Stimulated activated naive CD8-positive, alpha-beta T cell treated with anti-CD3 and anti-CD28 coated beads, Interleukin-15, Interleukin-2, amounts not matched to agents 100 ng/mL and 50 ng/mL, for 24 hours (primary cell): Measurements from ENCODE around the gene RPS6KL1.

Source experiments
- H3K27ac Mint-ChIP-seq: one replicate; pipeline ENCODE4 v1.8.0; 2021; ENCODE audit warnings: mild to moderate bottlenecking, mixed read lengths
- H3K27me3 Mint-ChIP-seq: one replicate; pipeline ENCODE4 v1.8.0; 2021; ENCODE audit warnings: mixed read lengths
- H3K36me3 Mint-ChIP-seq: one replicate; pipeline ENCODE4 v1.8.0; 2021; ENCODE audit warnings: low read depth, mixed read lengths
- H3K4me1 Mint-ChIP-seq: one replicate; pipeline ENCODE4 v1.8.0; 2021; ENCODE audit warnings: low read depth, mixed read lengths
- H3K4me3 Mint-ChIP-seq: one replicate; pipeline ENCODE4 v1.8.0; 2021; ENCODE audit warnings: mild to moderate bottlenecking, mixed read lengths
- H3K9me3 Mint-ChIP-seq: one replicate; pipeline ENCODE4 v1.8.0; 2021; ENCODE audit warnings: mixed read lengths

RPS6KL1 gene, protein sequence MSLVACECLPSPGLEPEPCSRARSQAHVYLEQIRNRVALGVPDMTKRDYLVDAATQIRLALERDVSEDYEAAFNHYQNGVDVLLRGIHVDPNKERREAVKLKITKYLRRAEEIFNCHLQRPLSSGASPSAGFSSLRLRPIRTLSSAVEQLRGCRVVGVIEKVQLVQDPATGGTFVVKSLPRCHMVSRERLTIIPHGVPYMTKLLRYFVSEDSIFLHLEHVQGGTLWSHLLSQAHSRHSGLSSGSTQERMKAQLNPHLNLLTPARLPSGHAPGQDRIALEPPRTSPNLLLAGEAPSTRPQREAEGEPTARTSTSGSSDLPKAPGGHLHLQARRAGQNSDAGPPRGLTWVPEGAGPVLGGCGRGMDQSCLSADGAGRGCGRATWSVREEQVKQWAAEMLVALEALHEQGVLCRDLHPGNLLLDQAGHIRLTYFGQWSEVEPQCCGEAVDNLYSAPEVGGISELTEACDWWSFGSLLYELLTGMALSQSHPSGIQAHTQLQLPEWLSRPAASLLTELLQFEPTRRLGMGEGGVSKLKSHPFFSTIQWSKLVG

GRCh38 chr14:74922752-74923401, at the start of gene RPS6KL1:
Gene RPS6KL1 (minus strand): TSS chr14:74923260. CDS start chr14:74921541, 1,719 bp downstream.
- H3K4me1 Mint-ChIP-seq = peaks cover 6% of the 10 kb centered on the region
- H3K9me3 Mint-ChIP-seq = no peaks in the 10 kb centered on the region
- H3K4me3 Mint-ChIP-seq = peak within 1 kb of the TSS; percentile 73
- no peaks in the 10 kb centered on the region for H3K27me3 Mint-ChIP-seq
- H3K27ac Mint-ChIP-seq = peak within 1 kb of the TSS; percentile 27
- no peaks in the 10 kb centered on the region for H3K36me3 Mint-ChIP-seq

- H3K27ac Mint-ChIP-seq = no peak overlapping the region
- H3K9me3 Mint-ChIP-seq = no peaks in the 10 kb centered on the region
- no peak overlapping the region for H3K4me3 Mint-ChIP-seq
Observed at GRCh38 chr14:74968811-74969210, 45.8 kb upstream of the RPS6KL1 start.

DNA sequence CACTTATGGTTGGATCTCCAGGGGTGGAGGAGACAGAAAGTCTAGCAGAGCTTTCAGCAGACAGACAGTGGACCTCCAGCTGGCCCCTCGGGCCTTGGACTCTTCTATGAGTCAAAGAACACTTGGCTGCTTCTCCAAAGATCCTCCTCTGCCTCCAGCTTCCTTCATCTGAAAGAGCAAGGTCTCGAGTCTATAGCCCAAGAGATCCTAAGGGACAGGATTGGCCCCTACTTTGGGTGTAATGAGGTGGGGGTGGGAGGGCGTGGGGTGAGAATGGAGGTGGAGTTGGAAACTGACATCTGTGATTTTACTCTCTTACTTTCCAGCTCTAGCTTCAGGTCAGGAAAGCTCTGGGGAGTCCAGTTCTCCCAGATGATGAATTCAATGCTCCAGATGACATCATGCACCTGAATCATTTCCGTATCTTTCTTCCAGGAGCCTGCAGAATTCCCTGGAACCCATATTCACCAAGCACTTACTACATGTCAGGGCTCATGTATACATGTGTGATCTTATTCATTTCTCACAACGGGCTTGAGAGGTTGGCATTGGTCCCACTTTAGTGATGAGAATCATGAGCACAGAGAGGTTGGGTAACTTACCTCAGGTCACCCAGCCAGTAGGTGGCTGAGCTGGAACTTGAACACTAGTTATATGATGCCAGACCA, 42.6 kb upstream of the RPS6KL1 start:
- Mint-ChIP-seq H3K27me3 (peaks cover 6% of the 10 kb centered on the region), H3K4me3 (no peak overlapping the region), H3K4me1 (peaks cover 24% of the 10 kb centered on the region), H3K9me3 (no peaks in the 10 kb centered on the region), H3K36me3 (no peaks in the 10 kb centered on the region), H3K27ac (no peak overlapping the region)

More at GRCh38 chr14:74968811-74969210, 45.8 kb upstream of the RPS6KL1 start:
- no peaks in the 10 kb centered on the region for H3K36me3 Mint-ChIP-seq
- H3K4me1 Mint-ChIP-seq = peaks cover 8% of the 10 kb centered on the region
- peaks cover 6% of the 10 kb centered on the region for H3K27me3 Mint-ChIP-seq

GRCh38 chr14:74964787-74965485, 41.9 kb upstream of the RPS6KL1 start:
- H3K27me3 Mint-ChIP-seq = peaks cover 6% of the 10 kb centered on the region
- H3K4me1 Mint-ChIP-seq = peaks cover 24% of the 10 kb centered on the region
- no peak overlapping the region for H3K27ac Mint-ChIP-seq
- H3K9me3 Mint-ChIP-seq = no peaks in the 10 kb centered on the region
- H3K4me3 Mint-ChIP-seq = no peak overlapping the region
- no peaks in the 10 kb centered on the region for H3K36me3 Mint-ChIP-seq

GRCh38 chr14:74963705-74964271, 40.7 kb upstream of the RPS6KL1 start:
- Mint-ChIP-seq H3K4me1 (peaks cover 24% of the 10 kb centered on the region), H3K4me3 (no peak overlapping the region), H3K27me3 (peaks cover 6% of the 10 kb centered on the region), H3K9me3 (no peaks in the 10 kb centered on the region), H3K27ac (no peak overlapping the region), H3K36me3 (no peaks in the 10 kb centered on the region)

- Mint-ChIP-seq H3K27ac (no peak overlapping the region), H3K9me3 (no peaks in the 10 kb centered on the region), H3K4me1 (peaks cover 24% of the 10 kb centered on the region), H3K4me3 (no peak overlapping the region), H3K27me3 (peaks cover 6% of the 10 kb centered on the region), H3K36me3 (no peaks in the 10 kb centered on the region)
Observed at GRCh38 chr14:74963178-74963704, 40.2 kb upstream of the RPS6KL1 start.

GRCh38 chr14:74962493-74962892, 39.4 kb upstream of the RPS6KL1 start:
- H3K9me3 Mint-ChIP-seq = no peaks in the 10 kb centered on the region
- H3K27ac Mint-ChIP-seq = no peak overlapping the region
- H3K27me3 Mint-ChIP-seq = peaks cover 6% of the 10 kb centered on the region
- no peaks in the 10 kb centered on the region for H3K36me3 Mint-ChIP-seq
- H3K4me1 Mint-ChIP-seq = peaks cover 24% of the 10 kb centered on the region
- no peak overlapping the region for H3K4me3 Mint-ChIP-seq

DNA sequence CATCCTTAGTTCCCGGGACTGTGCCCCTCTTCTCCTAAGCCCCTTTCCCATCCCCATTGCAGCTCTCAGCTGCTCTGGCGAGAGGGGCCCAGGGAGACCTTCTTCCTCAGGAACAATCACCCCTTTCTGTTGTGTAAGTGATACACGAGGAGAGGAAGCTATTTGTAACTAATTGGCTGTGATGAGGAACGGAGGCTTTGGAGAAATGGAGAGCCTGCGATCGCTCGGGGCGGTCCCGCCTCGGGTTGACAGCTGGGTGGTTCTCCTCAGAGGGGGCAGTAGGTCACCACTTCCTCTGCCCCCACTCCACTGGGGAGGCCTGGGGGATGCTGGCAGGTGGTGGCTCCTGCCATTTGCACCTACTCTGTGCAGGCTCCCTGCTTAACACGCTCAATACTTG, 39.0 kb upstream of the RPS6KL1 start:
- H3K36me3 Mint-ChIP-seq = no peaks in the 10 kb centered on the region
- H3K27ac Mint-ChIP-seq = no peak overlapping the region
- H3K4me1 Mint-ChIP-seq = peaks cover 24% of the 10 kb centered on the region
- H3K4me3 Mint-ChIP-seq = no peak overlapping the region
- H3K9me3 Mint-ChIP-seq = no peaks in the 10 kb centered on the region
- H3K27me3 Mint-ChIP-seq = peaks cover 6% of the 10 kb centered on the region

DNA sequence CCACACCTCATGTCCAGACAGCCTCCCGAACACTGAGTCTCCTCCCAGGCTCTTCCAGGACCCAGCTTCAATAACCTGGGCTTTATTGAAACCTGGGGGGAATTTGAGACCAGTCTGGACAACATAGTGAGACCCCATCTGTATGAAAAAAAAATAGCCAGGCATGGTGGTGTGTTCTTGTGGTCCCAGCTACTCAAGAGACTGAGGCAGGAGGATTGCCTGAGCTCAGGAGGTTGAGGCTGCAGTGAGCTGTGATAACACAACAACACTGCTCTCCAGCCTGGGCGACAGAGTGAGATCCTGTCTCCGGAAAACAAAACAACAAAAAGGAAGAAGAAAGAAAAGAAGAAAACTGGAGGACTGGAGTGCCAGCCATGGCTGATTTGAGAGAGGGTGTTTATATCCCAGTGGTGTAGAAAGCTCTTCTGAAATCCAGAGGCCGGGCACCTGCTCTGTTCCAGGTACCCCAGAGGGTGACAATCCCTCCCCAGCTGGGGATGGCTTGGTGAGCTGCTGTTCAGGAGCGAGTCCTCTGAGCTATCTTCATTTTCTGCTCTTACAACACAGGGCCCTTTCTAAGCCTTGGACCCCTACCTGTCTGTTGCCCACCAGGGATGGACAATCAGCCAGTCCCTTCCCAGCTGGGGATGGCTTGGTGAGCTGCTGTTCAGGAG, 38.3 kb upstream of the RPS6KL1 start:
- H3K4me1 Mint-ChIP-seq = peaks cover 24% of the 10 kb centered on the region
- H3K27me3 Mint-ChIP-seq = peaks cover 8% of the 10 kb centered on the region
- H3K4me3 Mint-ChIP-seq = no peak overlapping the region
- H3K27ac Mint-ChIP-seq = no peak overlapping the region
- H3K36me3 Mint-ChIP-seq = no peaks in the 10 kb centered on the region
- no peaks in the 10 kb centered on the region for H3K9me3 Mint-ChIP-seq

- peaks cover 21% of the 10 kb centered on the region for H3K4me1 Mint-ChIP-seq
- H3K36me3 Mint-ChIP-seq = no peaks in the 10 kb centered on the region
- peaks cover 10% of the 10 kb centered on the region for H3K27me3 Mint-ChIP-seq
- H3K27ac Mint-ChIP-seq = no peak overlapping the region
- H3K9me3 Mint-ChIP-seq = no peaks in the 10 kb centered on the region
- H3K4me3 Mint-ChIP-seq = no peak overlapping the region
Observed at GRCh38 chr14:74960736-74961135, 37.7 kb upstream of the RPS6KL1 start.

GRCh38 chr14:74959596-74960180, 36.6 kb upstream of the RPS6KL1 start:
- Mint-ChIP-seq H3K9me3 (no peaks in the 10 kb centered on the region), H3K4me3 (no peak overlapping the region), H3K36me3 (no peaks in the 10 kb centered on the region), H3K27ac (no peak overlapping the region), H3K4me1 (peaks cover 21% of the 10 kb centered on the region), H3K27me3 (peaks cover 10% of the 10 kb centered on the region)

- no peaks in the 10 kb centered on the region for H3K36me3 Mint-ChIP-seq
- H3K4me1 Mint-ChIP-seq = no peaks in the 10 kb centered on the region
- H3K27me3 Mint-ChIP-seq = peaks cover 4% of the 10 kb centered on the region
- no peak overlapping the region for H3K27ac Mint-ChIP-seq
- H3K4me3 Mint-ChIP-seq = no peak overlapping the region
- H3K9me3 Mint-ChIP-seq = no peaks in the 10 kb centered on the region
Observed at GRCh38 chr14:74956280-74957072, 33.4 kb upstream of the RPS6KL1 start.

DNA sequence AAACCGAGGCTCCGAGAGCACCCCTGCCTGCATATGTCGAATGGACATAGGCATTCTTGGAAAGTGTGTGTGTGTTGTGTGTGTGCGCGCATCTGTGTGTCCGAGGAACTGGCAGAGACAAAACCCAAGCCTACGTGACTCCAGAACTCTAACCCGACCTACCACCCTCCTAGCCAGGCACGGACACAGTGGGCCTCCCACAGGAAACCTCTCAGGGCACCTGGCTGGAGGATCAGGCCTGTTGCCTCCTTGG, 32.9 kb upstream of the RPS6KL1 start:
- Mint-ChIP-seq H3K4me1 (no peaks in the 10 kb centered on the region), H3K36me3 (no peaks in the 10 kb centered on the region), H3K9me3 (no peaks in the 10 kb centered on the region), H3K27ac (no peak overlapping the region), H3K27me3 (peaks cover 4% of the 10 kb centered on the region), H3K4me3 (no peak overlapping the region)
